Parathyroid adenoma (tissue), 2 donors: ENCODE measurements around the gene DOCK2.

Source experiments
- H2AFZ ChIP-seq: fragments of 300-600 bp; sonication (generic); one replicate; pipeline ENCODE4 v1.7.0; 2017; ENCODE audit warnings: antibody characterized with exemption, mild to moderate bottlenecking
- H3K27ac ChIP-seq: fragments of 300-600 bp; sonication (generic); one replicate; pipeline ENCODE4 v1.7.0; 2017
- H3K27me3 ChIP-seq: fragments of 300-600 bp; sonication (generic); one replicate; pipeline ENCODE4 v1.7.0; 2017; ENCODE audit warnings: low read length; ENCODE audit not compliant: control insufficient read depth, insufficient read depth
- H3K36me3 ChIP-seq: fragments of 300-600 bp; sonication (generic); one replicate; pipeline ENCODE4 v1.7.0; 2017; ENCODE audit warnings: low read length; ENCODE audit not compliant: control insufficient read depth, insufficient read depth
- H3K4me1 ChIP-seq: fragments of 300-600 bp; sonication (generic); one replicate; pipeline ENCODE4 v1.7.0; 2017; ENCODE audit warnings: control low read depth
- H3K4me2 ChIP-seq: fragments of 300-600 bp; sonication (generic); one replicate; pipeline ENCODE4 v1.7.0; 2017; ENCODE audit warnings: low read length
- H3K4me3 ChIP-seq: fragments of 300-600 bp; sonication (generic); one replicate; pipeline ENCODE4 v1.7.0; 2017; ENCODE audit warnings: low read depth, low read length
- H3K79me2 ChIP-seq: fragments of 300-600 bp; sonication (generic); one replicate; pipeline ENCODE4 v1.7.0; 2017; ENCODE audit warnings: control low read depth
- H3K9ac ChIP-seq: fragments of 300-600 bp; sonication (generic); one replicate; pipeline ENCODE4 v1.7.0; 2017; ENCODE audit warnings: mild to moderate bottlenecking
- H3K9me3 ChIP-seq: fragments of 300-600 bp; sonication (generic); one replicate; pipeline ENCODE4 v1.7.0; 2017; ENCODE audit warnings: low read length; ENCODE audit not compliant: control insufficient read depth
- CTCF ChIP-seq: fragments of 300-600 bp; sonication (generic); IDR thresholded peaks from one replicate; pipeline ENCODE4 v1.7.0; 2017; ENCODE audit warnings: antibody characterized with exemption, mild to moderate bottlenecking
- donor health status: primary hyperparathyroidism.

Gene DOCK2

GRCh38 chr5:169921949-169922348 is 284.9 kb downstream of the DOCK2 start:
- no peaks in the 10 kb centered on the region for H3K36me3 ChIP-seq
- no peaks in the 10 kb centered on the region for H3K9me3 ChIP-seq
- no peak overlapping the region for H3K4me3 ChIP-seq
- TF ChIP-seq CTCF, result no peak
- no peaks in the 10 kb centered on the region for H3K4me1 ChIP-seq
- no peaks in the 10 kb centered on the region for H3K79me2 ChIP-seq
- H3K27me3 ChIP-seq, result no peaks in the 10 kb centered on the region
- no peak overlapping the region for H2AFZ ChIP-seq
- no peak overlapping the region for H3K9ac ChIP-seq
- no peak overlapping the region for H3K27ac ChIP-seq
- H3K4me2 ChIP-seq, result no peak overlapping the region

- Histone ChIP-seq H3K79me2 (no peaks in the 10 kb centered on the region), H3K27ac (no peak overlapping the region), H3K36me3 (no peaks in the 10 kb centered on the region), H3K9me3 (no peaks in the 10 kb centered on the region), H3K4me3 (no peak overlapping the region), H3K9ac (no peak overlapping the region), H2AFZ (no peak overlapping the region), H3K27me3 (no peaks in the 10 kb centered on the region), H3K4me1 (no peaks in the 10 kb centered on the region), H3K4me2 (no peak overlapping the region)
- TF ChIP-seq CTCF, result no peak
Observed at GRCh38 chr5:169922474-169922873, 285.4 kb downstream of the DOCK2 start.

GRCh38 chr5:169923988-169924387 is 286.9 kb downstream of the DOCK2 start:
- Histone ChIP-seq H3K4me3 (no peak overlapping the region), H3K9me3 (no peaks in the 10 kb centered on the region), H3K27me3 (no peaks in the 10 kb centered on the region), H3K4me1 (no peaks in the 10 kb centered on the region), H3K79me2 (no peaks in the 10 kb centered on the region), H3K9ac (no peak overlapping the region), H2AFZ (no peak overlapping the region), H3K4me2 (no peak overlapping the region), H3K27ac (no peak overlapping the region), H3K36me3 (no peaks in the 10 kb centered on the region)
- no peak for TF ChIP-seq CTCF

- Histone ChIP-seq H3K9ac (no peak overlapping the region), H3K9me3 (no peaks in the 10 kb centered on the region), H3K4me1 (peaks cover 9% of the 10 kb centered on the region), H3K27me3 (no peaks in the 10 kb centered on the region), H3K4me2 (no peak overlapping the region), H3K4me3 (no peak overlapping the region), H3K27ac (no peak overlapping the region), H2AFZ (no peak overlapping the region), H3K36me3 (no peaks in the 10 kb centered on the region), H3K79me2 (no peaks in the 10 kb centered on the region)
- TF ChIP-seq CTCF, result no peak
Observed at GRCh38 chr5:169933127-169933526, 296.1 kb downstream of the DOCK2 start.

GRCh38 chr5:169933616-169934015 is 296.5 kb downstream of the DOCK2 start:
- no peaks in the 10 kb centered on the region for H3K27me3 ChIP-seq

More at GRCh38 chr5:169933616-169934015, 296.5 kb downstream of the DOCK2 start:
- Histone ChIP-seq H3K27ac (no peak overlapping the region), H3K9me3 (no peaks in the 10 kb centered on the region), H2AFZ (no peak overlapping the region), H3K36me3 (no peaks in the 10 kb centered on the region), H3K4me1 (peaks cover 9% of the 10 kb centered on the region), H3K4me3 (no peak overlapping the region), H3K79me2 (no peaks in the 10 kb centered on the region), H3K4me2 (no peak overlapping the region), H3K9ac (no peak overlapping the region)
- no peak for TF ChIP-seq CTCF
